GM19193 (cell line): Measurements from ENCODE around the gene DEXI.
A peak's percentile ranks its signal among the peaks of the same experiment; 100 is the strongest.

Source experiments
- POLR2A ChIP-seq: IDR thresholded peaks from 4 replicates; pipeline ENCODE4 v1.6.1; 2011; ENCODE audit not compliant: insufficient read depth, insufficient read length; ENCODE audit errors: extremely low read depth

The DEXI gene

DNA sequence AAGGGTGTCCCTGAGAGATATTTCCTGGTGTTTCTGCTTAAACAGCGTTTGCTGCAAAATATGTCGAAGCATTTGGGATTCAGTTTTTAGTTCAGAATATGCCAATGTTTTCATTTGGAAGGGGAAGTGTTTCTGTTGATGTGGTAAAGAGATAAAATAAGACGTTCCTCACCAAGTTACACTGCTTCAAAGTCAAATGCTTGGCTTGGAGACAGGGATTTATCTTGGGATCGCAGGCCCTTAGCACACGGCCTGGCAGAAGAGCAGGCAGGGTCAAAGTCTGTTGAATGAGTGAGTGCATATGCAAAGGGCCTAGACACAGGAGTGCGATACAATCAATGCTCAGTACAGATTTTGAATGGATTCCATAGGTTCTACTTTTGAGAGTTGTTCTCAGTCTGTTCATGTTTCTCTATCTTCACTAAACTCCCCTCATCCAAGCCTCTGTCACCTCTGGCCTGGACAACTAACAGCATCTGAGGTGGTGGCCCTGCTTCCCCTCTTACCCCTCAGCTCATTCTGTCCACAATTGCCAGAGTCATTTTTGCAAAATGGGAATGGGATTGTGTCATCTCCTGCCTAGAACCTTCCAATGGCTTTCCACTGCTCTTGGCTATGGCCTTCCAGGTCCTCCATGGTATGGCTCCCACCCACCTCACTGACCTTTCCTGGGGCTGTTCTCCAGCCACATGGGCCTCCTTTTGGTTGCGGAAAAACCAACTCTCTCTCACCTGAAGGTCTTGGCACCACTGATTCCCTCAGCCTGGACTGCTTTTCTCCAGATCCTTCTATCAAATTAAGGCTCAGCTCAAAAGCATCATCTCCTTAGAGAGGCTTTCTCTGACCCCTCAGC, 3.2 kb downstream of the DEXI start:
- TF ChIP-seq POLR2A: no peak

DNA sequence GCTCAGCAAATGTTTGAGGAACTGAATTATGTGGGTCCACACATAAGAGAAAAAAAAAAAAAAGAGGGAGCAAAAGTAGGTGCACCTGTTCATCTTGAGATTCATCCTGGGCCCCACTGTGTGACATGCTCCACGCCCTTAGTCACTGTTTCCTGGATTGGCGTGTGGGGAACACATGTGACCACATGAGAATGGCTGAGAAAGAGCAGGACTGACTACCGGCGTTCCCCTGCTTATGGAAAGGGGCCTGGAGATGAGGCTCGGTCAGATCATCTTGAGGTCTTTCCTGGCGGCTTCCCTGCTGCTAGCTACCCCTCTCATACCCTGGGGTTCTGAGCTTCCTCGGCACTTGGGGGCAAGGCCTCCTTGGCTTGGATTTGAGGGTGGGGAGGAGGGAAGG, 3.9 kb downstream of the DEXI start:
- TF ChIP-seq POLR2A: no peak

DNA sequence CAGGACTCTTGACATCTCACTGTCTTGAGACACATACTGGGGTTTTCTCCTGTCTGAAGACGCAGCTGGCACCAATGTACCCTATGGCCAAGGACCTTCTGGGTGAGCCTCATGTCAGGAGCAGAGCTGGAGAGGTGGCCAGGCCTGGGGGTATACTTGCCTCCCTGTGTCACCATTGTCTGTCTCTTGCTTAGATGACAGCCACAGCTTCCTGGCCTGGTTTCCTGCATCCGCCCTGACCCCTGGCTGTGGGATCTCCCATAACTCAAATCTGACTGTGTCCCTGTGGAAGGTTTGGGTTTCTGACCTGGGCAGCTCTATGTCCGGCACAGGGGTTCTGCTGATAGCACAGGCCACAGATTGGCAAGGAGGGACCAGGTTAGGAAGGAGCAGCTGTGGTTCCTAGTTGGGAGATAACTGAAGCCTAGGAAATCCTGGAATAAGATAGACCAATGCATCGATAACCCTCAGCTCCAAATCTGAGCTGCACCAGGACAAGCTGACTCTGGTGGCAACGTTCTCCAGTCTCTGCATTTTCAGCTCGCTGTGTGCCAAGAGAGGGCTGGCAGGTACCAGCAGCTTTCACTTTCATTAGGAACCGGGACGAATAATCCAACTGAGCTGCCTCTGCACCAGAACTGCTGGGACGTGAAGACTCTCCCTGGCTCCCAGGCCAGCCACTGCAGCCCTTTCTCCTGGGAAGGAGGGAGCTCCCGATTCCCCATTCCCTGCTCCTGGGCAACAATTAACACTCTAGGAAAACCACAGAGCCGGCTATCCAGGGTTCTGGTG, 5.0 kb downstream of the DEXI start:
- peak; percentile 10 for TF ChIP-seq POLR2A

DNA sequence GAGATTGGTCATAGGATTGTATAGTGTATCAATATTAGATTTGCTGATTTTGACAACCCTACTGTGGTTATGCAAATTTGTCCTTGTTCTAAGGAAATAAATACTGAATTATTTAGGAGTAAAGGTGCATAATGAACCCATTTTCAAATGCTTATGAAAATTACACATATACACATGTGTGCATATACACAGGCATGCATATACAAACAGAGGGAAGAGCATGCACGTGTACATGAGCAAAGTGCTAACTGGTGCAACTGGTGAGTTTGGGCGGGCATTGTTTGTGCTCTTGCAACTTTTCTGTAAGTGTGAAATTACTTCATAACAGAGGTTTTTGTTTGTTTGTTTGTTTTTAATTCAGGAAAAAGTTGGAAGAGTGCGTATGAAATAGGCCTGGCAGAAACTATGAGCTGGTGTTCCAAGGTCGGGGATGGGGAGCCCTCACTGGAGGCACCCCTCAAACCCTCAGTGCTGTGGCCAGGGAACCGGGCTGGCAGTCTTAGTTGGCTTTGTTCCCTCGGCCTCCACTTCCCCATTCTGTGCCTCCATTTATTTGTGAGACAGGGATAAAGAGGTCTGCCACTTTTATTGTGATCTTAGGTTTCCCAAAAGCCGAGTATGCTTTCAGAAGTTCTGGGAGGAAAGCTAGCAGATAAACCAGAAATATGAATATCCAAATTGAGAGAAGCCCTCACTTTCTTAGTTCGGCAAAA, 5.8 kb downstream of the DEXI start:
- TF ChIP-seq POLR2A: no peak

DNA sequence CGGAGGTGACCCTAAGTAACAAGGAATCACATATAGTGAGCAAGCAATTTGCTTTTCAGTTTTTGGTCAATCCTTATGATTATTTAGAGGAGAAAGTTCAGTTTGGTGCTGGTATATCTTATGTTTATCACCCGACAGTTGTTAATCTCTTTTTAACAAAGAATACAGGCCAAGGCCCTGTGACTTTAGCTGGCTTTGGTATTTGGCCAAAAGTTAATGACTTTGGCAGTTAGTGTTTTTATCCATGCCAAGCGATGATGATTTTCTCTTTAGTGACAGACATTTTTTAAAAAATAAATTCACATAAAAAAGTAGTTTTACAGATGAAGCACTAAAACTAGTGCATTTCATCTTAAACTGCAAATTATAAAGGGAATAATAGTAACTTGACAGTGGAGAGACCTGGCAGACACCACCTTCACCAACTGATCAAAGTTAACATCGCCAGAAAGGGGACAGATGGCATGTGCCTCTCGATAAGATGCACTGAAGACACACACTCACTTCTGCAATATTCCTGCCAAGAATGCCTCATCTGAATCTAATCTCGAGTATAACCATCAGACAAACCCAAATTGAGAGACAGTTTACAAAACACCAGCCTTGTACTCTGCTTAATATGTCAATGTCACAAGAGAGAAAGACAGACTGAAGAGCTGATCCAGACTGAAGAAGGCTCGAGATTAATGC, 6.9 kb downstream of the DEXI start:
- TF ChIP-seq POLR2A: no peak

DNA sequence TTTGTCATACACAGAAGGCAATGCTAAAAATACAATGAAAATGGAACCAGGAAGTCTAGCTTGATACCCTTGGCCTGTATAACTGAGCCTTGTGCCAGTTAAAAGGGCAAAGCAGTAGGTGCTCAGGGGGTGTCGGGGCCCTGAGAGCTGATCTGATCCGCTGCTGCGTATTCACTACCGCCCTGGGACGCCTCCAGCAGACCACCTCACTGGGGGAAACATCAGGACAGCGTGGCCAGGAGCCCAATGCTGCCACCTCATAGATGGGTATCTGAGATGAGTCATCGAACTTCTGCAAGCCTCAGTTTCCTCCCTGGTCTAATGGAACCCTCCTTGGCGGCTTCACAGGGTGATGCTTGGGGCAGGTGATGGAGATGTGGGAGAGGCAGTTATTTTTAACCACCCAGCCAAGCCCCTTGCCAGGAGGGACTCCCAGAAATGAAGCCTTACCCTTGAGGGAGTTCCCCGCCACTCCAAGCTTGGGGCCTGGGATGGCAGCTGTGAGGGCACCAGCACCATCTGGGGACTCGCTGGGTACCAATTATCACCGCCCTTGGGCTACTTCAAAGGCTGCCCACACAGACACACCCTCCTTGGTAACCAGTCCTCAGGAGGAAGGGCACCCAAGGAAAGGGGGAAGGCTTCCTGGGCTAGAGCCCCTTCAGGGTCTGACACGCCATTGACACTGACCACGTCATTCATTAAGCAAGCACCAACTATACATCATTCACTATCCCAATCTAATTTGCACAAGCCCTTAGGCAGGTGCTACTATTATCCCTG, 7.8 kb downstream of the DEXI start:
- TF ChIP-seq POLR2A: no peak

DNA sequence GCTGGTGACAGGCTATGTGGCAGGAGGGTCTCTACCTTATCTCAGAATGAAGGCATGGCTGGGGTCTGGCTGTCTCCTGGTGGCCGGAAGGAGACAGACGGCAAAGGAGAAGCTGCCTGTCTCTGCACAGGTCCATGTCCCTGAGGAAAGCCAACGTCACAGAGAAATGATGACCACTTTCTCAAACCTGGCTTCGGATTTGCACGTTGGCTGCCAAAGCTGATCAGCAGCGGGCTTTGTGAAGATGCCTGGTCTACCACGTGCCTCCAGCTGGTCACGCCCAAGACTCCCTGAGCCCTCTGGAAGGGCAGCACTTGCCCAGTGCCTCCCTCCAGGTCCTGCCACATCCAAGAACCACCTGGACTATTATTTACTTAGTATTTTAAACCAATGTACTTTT, 8.4 kb downstream of the DEXI start:
- TF ChIP-seq POLR2A: peak; percentile 12

DNA sequence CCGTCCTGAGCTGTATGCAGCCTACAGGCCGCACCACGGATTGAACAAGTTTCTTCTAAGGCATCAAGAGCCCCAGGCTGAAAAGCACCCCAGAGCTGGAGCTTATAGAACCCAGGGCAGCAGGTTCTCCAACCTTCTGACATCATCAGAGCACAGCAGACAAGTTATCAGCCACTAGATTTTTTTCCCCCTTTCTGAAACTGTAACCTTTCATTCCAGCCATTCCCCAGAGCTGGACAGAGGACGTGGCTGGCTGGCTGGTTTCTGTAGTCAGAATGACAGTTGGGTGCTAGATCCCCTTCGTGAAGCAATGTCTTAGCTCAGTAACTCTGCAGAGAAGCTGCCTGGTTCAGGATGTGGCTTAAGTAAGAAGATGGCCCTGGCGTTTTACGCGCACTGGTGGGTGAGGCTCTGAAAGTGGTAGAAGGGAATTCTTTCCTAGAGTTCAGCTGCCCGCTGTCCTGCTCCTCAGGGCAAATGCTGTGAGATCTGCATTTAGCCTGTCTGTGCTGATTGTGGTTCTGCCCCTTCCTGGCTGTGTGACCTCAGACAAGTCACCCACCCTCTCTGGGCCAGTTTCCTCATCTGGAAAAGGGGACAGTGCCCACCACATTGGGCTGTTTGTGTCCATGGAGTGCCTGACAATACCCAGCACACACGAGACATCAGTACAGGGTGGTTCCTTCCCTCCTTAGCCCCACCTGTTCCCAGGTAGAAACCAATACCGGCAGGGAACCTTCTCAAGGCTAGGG, 9.1 kb downstream of the DEXI start:
- TF ChIP-seq POLR2A: no peak

DNA sequence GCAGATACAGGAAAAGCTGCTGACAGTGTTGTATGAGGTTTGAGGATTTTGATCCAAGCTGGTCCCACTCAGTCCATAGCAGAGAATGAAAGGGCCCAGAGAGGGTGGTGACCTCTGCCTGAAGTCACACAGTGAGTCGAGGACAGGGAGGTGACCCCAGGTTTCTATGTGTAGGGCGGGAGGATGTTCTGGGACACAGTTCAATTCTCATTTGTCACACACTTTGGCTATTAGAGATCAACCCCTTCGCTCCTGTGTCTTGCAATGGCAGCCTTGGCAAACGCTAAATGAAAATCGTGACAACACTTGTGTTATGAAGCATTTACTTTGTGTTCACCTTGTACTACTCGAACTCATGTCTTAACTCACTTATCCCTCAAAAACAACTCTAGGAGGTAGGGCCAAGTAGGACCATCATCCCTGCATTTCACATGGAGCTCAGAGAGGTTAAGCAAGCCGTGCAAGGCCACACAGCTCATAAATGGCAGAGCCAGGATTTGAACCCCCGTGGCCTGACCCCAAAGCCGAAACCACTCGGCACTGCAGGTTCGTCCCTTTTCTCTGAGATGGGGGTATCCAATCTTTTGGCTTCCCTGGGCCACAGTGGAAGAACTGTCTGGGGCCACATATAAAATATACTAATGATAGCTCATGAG, 10.2 kb downstream of the DEXI start:
- TF ChIP-seq POLR2A: no peak

DNA sequence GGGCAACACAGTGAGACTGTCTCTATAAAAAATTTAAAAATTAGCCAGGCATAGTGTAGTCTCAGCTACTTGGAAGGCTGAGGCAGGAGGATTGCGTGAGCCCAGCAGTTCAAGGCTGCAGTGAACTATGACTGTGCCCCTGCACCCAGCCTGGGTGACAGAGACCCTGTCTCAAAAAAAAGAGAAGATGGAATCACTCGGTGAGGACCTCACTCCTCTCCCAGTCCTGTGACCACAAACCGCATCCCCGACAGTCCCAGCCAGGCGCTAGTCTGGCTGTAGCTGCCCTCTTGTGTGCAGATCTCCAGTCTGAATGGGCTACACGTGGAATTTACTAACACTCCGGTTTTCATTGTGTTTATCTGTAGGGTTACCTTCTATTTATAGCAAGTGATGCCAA, 11.1 kb downstream of the DEXI start:
- TF ChIP-seq POLR2A: peak; percentile 21

DNA sequence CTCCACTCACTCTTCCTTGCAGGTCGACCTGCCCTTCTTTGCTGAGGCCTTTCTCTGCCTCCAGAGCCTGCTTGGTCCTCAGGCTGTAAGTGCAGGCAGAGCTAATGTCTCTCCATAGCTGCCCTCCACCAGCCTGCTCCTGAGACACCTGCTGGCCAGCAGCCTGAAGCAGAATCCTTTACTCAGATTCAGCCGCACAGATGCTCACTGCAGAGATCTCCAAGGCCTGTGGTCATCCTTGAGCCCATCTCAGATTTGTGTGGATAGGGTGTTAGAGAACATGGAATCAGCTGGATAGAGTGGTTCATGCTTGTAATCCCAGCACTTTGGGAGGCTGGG, 11.5 kb downstream of the DEXI start:
- peak; percentile 2 for TF ChIP-seq POLR2A

DNA sequence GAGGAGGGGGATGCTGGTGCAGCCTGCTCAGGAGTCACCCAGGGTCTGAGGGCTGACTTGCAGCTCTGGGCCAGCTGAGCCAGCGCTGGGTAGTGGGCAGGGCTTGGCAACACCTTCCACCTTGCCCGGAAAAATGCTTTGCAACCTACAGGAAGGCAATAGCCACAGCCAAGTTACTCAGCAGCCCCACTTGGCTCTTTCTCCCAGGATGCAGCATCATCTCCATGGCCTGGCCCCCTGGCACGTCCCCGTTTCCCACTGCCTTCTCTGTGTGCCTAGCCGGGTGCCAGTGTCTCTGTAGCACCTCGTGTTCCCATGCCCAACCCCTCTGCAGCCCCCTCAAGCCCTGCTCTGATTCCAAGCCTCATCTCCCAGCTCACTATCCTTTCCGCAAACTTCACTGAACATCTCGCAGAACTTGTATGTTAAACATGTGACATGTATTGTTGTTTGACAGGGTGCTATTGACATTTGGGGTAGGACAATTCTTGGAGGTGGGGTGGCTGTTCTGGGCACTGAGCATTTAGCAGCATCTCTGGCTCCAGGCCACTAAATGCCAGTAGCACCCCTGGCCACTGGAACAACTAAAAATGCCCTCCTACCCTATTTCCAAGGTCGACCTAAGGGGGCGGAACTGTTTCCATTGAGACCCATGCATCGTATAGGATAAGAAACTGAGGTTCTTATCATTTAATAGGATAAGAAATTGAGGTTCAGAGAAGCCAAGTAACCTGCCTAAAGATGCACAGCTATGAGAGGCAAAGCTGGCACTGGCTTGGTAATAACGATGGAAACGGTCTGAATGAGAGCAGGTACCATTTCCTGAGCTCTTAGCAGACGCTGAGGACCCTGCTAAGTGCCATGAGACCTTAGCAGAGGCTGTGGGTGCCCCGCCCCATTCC, 12.2 kb downstream of the DEXI start:
- peak; percentile 35 for TF ChIP-seq POLR2A

DNA sequence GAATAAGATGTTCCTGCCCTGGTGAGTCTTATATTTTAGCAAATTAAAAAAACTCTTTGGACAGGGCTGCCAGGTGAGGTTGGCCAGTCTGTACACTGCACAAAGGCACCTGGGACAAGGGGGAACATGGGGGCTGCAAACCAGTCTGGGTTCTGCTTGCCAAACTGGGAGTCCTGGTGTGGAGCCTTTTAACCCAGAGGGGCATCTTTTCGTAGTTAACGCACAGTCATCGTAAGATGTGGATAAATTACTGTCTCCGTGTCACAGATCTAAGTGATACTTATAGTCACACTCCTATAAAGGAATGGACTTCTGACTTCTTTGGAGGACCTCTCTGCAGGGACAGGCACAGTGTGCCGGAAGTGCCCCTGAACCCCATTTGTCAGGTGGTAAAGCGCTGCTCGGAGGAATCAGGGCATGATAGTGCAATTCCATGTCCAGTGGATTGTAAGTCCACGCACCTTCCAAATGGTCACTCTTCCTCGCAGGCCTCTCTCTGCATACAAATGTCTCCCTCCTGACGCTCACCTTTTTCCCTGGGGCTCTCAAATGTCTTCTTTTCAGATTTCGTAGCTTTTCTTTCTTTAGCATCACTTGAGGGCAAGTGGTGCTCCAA, 14.7 kb downstream of the DEXI start:
- TF ChIP-seq POLR2A: no peak
